HK-2 (cell line): Measurements from ENCODE around the gene GATAD2A.
"Not testable (repeated sequence)": the region's sequence is repeated elsewhere in the genome, so short reads cannot be mapped to it uniquely, and the experiment has no call there.

ENCODE experiments used
- DNase-seq: peaks from one replicate; pipeline ENCODE4 v3.0.0-alpha.2; 2018; ENCODE audit not compliant: unreplicated experiment

GATAD2A gene

DNA sequence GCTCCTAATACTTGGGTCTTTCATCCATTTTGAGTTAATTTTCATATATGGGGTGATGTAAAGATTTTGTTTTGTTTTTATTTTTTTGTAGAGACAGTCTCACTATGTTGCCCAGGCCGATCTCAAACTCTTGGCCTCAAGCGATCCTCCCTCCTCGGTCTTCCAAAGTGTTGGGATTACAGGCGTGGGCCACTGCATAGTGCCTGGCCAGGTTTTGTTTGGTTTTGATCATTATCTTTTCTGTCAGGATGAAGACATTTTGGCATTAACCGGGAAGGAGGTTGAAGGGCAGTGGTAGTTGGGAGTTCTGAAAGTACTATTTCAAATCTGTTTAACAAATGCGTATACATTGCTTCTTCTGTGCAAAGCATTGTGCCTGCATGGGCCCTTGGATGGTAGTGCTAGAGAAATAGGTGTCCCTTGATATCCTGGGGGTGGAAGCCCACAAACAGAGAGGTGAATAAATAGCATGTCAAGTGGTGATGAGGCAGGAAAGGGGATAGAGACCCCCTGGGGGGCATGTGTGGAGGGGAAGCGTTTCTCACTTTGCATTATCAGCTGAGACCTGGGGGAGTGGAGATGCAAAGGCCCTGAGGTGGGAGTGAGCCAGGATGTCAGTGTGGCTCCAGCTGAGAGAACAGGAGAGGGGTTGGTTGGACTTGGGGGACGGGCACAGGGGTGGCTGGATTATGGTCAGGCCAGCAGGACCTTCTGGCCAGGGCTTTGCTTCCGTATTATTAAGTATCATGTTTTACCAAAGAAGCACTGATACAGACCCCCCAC, 41.4 kb downstream of the GATAD2A start:
- DNase-seq = no peak

- DNase-seq = no peak
Observed at GRCh38 chr19:19447536-19448237, 42.2 kb downstream of the GATAD2A start.

DNA sequence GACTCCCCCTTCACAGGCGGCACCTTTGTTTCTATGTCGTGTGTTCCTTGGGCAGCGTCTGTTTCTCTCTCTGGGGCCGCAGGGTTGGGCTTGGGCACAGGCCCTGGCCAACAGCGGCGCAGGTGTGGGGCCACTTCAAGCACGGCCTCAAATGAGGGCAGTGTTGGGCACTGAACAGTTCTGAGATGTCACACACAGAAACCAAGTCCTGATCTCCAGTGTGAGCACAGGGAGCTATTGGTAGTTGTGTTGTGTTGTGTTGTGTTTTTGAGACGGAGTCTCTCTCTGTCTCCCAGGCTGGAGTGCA, 42.7 kb downstream of the GATAD2A start:
- no peak for DNase-seq

GRCh38 chr19:19451429-19452242, 46.2 kb downstream of the GATAD2A start:
- DNase-seq = no peak

DNA sequence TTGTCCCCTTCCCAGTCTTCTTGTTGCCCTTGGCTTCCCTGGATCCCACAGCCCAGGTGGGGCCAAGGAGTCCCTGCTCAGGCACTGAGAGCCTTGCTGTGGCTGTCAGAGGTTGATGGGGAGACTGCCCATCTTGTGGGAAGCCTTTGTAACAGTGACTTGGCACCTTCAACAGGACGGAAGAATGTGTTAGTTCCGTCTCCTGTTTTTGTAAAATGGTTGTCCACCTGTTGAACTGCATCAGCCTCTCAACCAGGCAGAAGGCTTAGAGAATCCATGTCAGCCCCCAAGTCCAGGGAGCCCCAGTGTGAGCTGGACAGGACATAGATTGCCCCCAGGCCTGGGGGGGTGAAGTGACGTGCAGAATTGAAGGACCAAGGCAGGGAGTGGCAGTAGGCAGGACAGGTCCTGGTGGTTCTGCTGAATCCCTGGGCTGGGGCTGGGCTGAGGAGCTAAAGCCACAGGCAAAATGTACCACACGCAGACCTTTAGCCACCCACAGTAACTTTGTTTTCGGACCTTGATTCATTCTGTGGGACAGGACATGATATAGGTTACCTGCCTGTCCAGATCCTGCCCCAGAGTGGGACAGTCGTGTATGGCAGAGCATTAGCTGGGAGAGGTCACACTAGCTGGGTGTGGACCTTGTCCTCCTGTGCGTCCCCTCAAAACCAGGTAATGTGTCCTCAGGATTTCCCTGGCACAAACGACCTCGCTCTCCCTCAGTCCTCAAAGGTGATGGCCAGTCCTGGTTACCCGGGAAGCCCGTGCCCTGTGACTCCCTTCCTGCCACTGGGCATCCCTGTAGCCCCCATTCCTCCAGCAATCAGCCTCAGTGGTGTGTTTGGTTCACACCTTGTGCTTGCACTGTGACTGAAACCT, 47.0 kb downstream of the GATAD2A start:
- DNase-seq = no peak

GRCh38 chr19:19453125-19453454, 47.6 kb downstream of the GATAD2A start:
- DNase-seq = no peak

GRCh38 chr19:19455166-19455919, 49.9 kb downstream of the GATAD2A start:
- DNase-seq = not testable (repeated sequence)

GRCh38 chr19:19457671-19458070, 52.2 kb downstream of the GATAD2A start:
- no peak for DNase-seq

GRCh38 chr19:19458110-19458816, 52.8 kb downstream of the GATAD2A start:
- DNase-seq = no peak

- no peak for DNase-seq
Observed at GRCh38 chr19:19459073-19459472, 53.6 kb downstream of the GATAD2A start.

DNA sequence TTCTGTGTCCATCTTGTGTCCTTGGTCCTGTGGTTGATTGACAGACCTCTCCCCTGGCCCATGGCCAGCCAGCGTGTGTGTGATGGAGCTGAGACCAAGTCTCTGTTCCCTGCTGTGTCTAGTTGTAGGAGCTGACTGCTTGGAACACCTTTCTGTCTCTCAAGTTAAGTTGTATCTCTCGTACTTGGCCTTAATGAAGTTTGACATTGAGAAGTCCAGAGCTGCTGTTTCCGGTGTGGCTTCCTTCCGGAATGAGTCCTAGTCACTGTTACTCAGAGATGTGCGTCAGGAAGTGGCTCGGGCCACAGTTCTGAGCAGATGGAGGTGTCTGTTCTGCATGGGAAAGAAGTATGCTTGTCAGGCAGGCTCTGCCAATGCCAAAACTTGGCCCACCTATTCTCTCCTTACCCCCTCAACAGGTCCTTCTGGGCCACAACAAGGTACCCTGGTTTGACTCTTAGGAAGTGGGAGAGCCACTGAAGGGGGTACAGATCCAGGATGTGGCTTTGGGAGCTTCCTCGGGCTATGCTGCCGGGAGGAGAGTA, 54.3 kb downstream of the GATAD2A start:
- no peak for DNase-seq

GRCh38 chr19:19460258-19460731, 54.8 kb downstream of the GATAD2A start:
- no peak for DNase-seq

DNA sequence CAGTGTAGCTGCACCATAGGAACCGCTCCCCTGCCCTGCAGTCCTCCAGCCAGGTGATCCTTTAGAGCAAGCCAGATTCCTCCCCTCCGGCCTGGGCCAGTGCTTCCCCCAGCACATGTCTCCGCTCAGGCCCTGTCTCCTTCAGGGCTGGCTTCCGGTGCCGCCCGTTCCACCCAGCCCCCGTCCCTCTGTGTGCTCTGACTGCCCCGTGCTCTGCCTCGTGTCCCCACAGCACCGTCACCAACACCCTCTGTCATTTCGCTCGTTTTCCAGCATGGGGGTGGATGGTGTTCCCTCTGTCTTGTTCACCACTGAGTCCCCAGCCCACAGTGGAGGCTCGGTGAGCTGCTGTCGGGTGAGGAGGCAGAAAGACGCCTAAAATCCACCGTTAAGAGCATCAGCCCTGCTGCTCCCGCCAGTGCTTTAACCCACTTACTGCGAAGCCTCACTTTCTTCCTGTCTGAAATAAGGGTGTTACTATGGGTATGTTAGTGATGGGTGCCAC, 55.3 kb downstream of the GATAD2A start:
- no peak for DNase-seq

DNA sequence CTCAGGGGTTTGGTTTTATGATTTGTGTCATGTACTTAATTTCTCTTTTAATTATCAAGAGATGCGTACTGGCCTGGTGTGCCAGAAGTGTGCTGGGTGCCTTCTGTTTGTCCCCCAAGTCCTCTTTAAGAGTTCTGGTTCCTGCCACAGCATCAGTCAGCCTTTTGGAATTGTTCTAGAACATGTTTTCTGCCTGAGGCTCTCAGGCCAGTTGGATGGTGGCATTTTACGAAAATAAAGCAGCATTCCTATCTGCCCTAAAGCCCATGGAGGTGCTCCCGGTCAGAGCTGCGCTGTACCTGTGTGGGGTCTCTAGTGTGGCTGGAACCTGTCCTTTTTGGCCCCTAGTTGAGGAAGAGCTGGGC, 55.8 kb downstream of the GATAD2A start:
- DNase-seq = no peak

GRCh38 chr19:19461671-19462622, 56.5 kb downstream of the GATAD2A start:
- DNase-seq = no peak

GRCh38 chr19:19463348-19464117, 58.1 kb downstream of the GATAD2A start:
- DNase-seq = no peak

DNA sequence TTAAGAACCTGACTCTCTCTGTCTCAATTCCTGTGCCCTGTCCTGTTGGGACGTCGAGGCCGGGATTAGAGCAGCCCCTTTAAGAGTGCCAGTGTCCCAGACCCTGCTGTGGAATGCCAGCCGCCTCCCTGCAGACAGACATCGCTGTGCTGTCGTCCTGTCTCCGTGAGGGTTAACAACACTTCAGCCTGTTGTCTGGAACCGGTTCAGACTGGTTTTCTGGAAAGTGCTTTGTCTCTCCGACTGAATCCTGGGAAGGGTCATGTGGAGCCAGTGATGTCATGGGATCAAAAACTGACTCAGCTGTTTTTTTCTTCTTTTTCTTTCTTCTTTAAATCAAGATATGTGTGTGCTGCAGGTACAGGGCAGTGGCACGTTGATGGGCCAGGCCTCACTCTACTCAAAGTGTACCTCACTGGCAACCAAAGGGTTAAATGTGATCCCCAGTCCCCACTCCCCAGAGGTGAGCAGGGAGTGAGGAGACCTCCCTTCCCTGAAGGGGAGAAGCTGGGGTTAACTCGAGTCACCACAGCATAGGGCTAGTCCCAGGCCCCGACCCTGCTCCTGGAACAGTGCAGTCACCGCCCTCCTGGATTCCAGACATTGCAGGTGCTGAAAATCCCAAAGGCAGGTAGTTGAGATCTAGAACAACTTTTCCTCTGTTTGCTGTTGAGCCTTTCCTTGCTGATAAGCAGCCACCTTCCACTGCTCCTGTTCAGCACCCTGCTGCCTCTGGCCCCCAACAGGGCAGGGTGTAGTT, 59.0 kb downstream of the GATAD2A start:
- DNase-seq = no peak
